Measurements from ENCODE around the gene BLVRA.
A peak's percentile ranks its signal among the peaks of the same experiment; 100 is the strongest.
"Not testable (repeated sequence)": the region's sequence is repeated elsewhere in the genome, so short reads cannot be mapped to it uniquely, and the experiment has no call there.

Gene BLVRA

DNA sequence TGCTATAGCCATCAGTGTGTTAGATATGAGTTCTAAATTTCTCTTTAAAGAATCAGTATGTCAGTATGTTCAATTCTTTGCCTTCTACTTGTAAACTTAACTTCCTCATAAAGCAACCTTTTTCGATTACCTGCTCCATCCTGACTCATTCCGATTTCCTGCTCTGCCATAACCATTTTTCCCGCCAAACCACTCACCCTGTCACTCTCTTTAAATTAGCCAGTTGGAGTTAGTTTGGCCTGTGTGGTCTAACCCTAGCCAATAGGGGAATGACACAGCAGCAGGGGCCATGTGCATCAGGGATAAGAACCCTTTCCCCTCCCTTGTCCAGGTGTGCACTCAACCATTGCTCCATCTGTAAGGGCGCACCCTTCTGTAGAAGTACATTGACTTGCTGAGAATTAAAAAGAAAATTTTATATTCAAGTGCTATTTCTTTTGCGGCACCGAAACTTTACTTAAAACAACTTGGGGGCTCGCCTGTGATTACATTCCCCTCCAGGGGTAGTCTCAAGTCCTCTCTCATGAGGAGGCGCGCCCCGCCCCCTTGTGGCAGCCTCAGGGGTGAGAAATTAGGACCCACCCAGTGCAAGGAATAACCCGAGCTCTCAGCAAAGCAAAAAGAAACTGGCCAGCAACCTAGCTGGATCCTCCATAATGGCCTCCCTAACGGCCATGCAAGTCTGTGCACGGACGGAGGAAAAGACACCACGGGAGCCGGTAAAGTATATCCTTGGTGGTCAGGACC lies 51.9 kb downstream of the BLVRA start:
- DNase-seq: peak; percentile 31 to 74

DNA sequence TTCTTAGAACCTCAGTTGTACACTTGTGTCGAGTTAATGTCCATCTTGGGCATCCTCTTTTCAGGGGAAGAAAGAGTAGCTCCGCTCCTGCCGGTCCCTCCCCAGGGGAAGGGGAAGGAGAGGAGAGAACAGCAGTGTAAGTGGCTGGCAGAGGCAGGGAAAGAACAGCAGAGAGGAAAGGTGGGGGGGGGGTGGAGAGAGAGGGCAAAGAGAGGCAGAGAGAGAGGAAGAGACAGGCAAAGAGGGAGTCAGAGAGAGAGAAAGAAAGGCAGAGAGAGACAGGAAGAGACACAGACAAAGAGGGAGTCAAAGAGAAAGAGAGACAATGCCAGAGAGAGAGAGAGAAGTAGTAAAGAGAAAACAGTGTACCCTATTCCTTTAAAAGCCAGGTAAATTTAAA lies 56.9 kb downstream of the BLVRA start:
- DNase-seq: no peak

DNA sequence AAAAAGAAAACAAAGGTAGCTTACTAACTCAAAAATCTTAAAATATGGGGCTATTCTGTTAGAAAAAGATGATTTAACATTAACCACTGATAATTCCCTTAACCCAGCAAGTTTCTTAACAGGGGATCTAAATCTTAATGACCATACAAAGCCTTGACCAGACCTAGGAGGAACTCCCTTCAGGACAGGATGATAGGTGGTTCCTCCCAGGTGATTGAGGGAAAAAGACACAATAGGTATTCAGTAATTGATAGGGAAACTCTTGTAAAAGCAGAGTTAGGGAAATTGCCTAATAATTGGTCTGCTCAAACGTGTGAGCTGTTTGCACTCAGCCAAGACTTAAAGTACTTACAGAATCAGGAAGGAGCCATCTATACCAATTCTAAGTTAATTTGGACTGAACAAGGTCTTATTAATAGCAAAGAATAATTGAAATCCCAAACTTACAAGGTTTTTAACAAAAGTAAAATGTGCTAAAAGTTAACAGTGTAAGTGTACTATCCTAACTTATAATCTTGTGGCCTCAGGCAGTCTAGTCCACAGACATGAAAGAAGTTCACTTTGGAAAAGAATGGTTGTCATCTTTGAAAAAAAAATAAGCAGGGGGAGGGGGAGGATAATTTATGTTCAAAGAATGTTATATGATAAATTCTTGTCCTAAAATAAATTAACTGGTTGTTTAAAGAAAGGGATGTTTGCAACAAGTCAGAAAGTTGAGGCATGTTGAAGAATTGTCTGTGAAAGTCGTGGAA lies 57.7 kb downstream of the BLVRA start:
- not testable (repeated sequence) for DNase-seq

DNA sequence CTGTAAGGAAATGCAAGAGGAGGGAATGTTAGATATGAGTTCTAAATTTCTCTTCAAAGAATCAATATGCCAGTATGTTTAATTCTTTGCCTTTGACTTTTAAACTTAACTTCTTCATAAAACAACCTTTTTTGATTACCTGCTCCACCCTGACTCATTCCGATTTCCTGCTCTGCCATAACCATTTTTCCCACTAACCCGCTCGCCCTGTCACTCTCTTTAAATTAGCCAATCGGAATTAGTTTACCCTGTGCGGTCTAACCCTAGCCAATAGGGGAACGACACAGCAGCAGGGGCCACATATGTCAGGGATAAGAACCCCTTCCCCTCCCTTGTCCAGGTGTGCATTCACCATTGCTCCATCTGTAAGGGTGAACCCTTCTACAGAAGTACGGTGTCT lies 64.9 kb downstream of the BLVRA start:
- DNase-seq: not testable (repeated sequence)

- no peak for DNase-seq
These were observed 65.5 kb downstream of the BLVRA start for GRCh38 chr7:43823941-43824340.

- DNase-seq: not testable (repeated sequence)
These were observed 66.0 kb downstream of the BLVRA start for GRCh38 chr7:43824513-43824912.

DNA sequence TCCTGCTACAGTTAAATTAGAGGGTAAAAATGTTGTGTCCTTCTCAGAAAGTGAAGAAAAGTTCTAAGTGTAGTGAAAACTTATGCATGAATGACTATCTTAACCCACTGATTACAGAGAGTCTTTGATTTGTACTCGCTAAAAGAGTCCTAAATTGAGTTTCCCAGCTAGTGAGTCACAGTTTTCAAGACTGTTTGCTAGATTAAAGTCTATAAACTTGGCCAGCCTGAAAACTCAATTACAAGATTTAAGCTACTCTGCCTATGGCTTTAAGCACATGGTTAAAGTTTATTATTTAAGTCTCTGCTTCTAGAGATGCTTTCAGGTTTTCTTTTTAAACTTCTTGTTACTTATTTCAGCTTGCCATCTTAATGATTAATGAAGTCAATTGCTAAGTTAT lies 66.5 kb downstream of the BLVRA start:
- DNase-seq: no peak

DNA sequence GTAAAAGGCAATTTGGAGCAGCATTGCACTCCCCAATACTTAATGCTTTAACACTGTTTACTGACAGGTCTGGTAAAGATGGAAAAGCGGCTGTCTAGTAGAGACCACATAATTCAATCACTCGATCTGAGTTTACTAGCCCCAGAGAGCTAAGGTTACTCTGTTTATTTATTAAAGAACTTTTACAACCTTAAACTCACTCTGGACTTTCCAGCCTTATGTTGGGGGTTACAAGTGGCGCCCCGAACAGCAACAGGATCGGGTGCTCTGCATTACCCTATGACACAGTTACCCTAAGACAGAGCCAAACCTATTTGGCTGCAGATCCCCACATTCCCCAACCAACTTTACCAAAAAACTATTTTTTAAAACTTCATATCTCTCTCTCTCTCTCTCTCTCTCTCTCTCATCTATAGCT lies 66.9 kb downstream of the BLVRA start:
- no peak for DNase-seq

DNA sequence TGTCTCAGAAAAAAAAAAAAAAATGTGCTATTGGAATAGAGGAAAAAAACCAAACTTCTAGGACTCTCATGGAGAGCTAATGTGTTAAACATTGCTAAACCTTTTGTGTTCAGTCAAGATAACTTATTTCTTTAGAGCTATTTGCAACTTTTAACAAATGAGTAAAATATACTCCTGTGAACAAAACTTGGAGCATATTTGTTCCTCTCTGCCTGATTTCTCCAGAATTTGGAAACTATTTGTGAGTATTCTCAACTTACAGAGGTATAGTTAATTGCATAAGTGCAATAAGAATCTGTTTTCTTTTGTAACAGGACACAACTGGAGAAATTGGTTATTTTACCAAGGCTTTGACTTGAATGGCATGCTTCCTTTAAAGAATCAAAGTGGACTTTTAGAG lies 72.4 kb downstream of the BLVRA start:
- DNase-seq: not testable (repeated sequence)

- DNase-seq: no peak
These were observed 76.2 kb downstream of the BLVRA start for GRCh38 chr7:43834463-43835251.

DNA sequence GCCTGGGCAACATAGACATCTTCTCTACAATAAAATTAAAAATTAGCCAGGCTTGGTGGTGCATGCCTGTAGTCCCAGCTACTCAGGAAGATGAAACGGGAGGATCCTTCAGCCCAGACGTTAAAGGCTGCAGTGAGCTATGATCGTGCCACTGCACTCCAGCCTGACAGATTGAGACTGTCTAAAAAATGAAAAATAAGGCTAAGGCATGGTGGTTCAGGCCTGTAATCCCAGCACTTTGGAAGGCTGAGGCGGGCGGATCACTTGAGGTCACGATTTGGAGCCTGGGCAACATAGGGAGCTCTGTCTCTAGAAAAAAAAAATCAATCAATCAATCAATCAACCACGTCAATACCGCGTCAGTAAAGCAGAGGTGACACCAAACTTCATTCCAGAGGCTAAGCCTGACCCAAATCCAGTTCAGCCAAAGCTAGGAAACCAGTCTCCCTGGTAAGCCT lies 79.8 kb downstream of the BLVRA start:
- no peak for DNase-seq

- peak; percentile 53 to 76 for DNase-seq
These were observed 84.8 kb downstream of the BLVRA start for GRCh38 chr7:43843296-43843695.

DNA sequence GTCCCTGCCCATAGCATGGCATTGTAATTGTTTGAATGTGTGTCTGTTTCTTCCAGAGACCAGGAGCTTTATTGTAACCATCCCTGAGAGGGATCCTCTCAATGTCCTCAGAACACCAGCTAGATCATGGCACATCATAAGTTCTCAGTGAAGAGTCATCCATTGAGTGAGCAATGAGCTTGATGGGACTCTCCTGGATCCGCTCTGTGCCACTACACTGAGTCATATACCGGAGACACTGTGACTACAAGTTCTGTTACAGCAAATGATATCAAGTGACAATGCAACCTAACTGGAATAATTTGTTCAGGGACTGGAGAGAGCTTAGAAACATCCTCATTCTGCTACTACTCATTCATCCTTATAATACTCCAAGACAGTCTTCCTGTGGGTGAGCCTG lies 85.8 kb downstream of the BLVRA start:
- no peak for DNase-seq

DNA sequence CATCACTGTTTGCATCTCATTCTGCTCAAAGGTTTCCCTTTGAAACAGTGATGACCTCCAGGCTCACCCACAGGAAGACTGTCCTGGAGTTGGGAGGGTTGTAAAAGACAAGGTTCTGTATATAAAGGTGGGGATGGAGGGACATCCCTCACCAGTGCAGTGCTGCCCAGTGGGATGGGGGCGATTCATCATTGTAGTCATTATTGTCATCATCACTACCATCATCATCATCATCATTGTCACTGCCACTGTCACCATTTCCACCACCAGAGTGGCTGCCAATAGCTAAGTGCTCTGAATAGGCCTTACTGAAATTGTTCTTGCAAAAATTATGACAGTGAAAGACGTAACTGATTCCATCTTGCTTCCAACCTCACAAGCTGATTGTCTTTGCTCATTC lies 86.2 kb downstream of the BLVRA start:
- no peak for DNase-seq

- DNase-seq: no peak
These were observed 89.0 kb downstream of the BLVRA start for GRCh38 chr7:43847496-43847895.

DNA sequence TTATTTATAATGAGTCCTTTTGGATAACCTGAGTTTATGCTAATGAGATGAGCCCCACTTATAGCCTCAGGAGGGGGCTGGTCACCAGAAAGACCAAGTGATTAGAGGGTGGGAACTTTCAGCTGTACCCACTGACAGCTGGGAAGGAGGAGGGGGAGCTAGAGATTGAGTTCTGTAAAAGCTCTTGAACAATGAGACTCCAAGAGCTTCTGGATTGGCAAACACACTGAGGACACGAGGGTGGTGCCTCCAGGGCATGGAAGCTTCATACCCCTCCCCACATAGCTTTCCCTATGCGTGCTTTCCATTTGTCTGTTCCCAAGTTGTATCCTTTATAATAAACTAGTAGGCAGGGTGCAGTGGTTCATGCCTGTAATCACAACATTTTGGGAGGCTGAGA lies 90.6 kb downstream of the BLVRA start:
- DNase-seq: no peak

- DNase-seq: no peak
These were observed 92.1 kb downstream of the BLVRA start for GRCh38 chr7:43850348-43851116.

- no peak for DNase-seq
These were observed 93.3 kb downstream of the BLVRA start for GRCh38 chr7:43851805-43852204.

DNA sequence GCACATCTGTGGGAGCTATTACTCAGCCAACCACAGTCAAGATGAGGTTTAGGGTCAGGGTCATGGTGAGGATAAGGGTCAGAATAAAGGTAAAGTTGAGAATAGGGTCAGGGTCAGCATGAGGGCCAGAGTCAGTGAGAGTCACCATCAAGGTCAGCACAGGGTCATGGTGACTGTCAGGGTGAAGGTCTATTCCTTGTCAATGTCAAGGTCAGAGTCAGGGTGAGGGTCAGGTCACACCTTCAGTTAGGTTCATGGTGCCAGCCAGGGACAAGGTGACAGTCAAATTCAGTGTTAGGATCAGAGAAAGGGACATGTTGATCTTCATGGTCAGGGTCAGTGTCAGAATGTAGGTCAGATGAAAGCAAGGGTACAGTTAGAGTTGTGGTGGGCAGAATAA lies 96.7 kb downstream of the BLVRA start:
- DNase-seq: no peak

DNA sequence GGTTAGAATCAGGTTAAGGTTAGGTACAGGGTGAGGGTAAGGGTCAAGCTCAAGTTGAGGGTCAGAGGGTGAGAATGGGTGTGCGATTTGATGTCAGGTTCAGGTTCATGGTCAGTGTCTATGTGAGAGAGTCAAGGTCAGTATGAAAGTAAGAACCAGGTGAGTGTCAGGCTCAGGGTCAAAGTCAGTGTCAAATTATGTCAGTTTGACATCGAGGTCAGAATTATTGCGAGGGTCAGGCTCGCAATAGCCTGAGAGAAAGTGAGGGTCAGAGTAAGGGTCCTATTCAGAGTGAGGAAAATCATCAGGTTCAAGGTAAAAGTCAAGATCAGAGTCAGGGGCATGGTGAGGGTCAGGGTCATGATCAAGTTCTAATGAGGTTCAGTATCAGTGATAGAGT lies 97.8 kb downstream of the BLVRA start:
- no peak for DNase-seq

Measured in NCI-H526 (cell line).